A673 (cell line): Measurements from ENCODE around the gene SSR1. TPM values are rescaled to one million over a fixed set of nuclear protein-coding genes. Genes with fewer than 3 reads are reported as not detected.
"Not testable (repeated sequence)": the region's sequence is repeated elsewhere in the genome, so short reads cannot be mapped to it uniquely, and the experiment has no call there.

ENCODE experiments used
- BruUV-seq: library from RNA; stranded (reverse); fragments of 400-500 nt; replicated peaks from 2 replicates; lab custom pipeline; 2021; lab: Mats Ljungman, UMichigan
- CTCF ChIA-PET: fragments of 300-600 bp; sonication (Branson Sonifier 250); formaldehyde crosslinking; loops from one replicate; lab custom pipeline; 2022; ENCODE audit warnings: antibody characterized with exemption; lab: Charles Lee
- POLR2A ChIA-PET: fragments of 300-600 bp; sonication (Branson Sonifier 250); formaldehyde crosslinking; loops from one replicate; lab custom pipeline; 2022; ENCODE audit warnings: antibody characterized with exemption; ENCODE audit not compliant: low non-redundant PET; lab: Charles Lee
- DNase-seq: peaks from one replicate; pipeline ENCODE4 v3.0.0-alpha.2; 2015; ENCODE audit warnings: low spot score
- H3K27ac ChIP-seq: fragments of 200-600 bp; sonication (generic); 2 replicates; pipeline ENCODE4 v1.5.1; 2016; ENCODE audit warnings: mixed run types, low read depth, mild to moderate bottlenecking, mixed read lengths, antibody characterized with exemption, low read length; ENCODE audit not compliant: poor library complexity, severe bottlenecking
- H3K27me3 ChIP-seq: fragments of 200-600 bp; sonication (generic); replicated peaks from 2 replicates; pipeline ENCODE4 v1.6.1; 2017; ENCODE audit warnings: mixed run types, low read depth, mild to moderate bottlenecking, mixed read lengths, antibody characterized with exemption, low read length; ENCODE audit not compliant: insufficient read depth, poor library complexity
- H3K36me3 ChIP-seq: fragments of 200-600 bp; sonication (generic); 2 replicates; pipeline ENCODE4 v1.6.1; 2016; ENCODE audit warnings: mixed run types, mild to moderate bottlenecking, mixed read lengths, antibody characterized with exemption, low read length; ENCODE audit not compliant: insufficient read depth, poor library complexity, severe bottlenecking
- H3K4me1 ChIP-seq: fragments of 200-600 bp; sonication (generic); 2 replicates; pipeline ENCODE4 v1.6.1; 2017; ENCODE audit warnings: mixed run types, mild to moderate bottlenecking, mixed read lengths, antibody characterized with exemption, low read length; ENCODE audit not compliant: insufficient read depth, poor library complexity, severe bottlenecking
- H3K4me3 ChIP-seq: fragments of 200-600 bp; sonication (generic); 2 replicates; pipeline ENCODE4 v1.5.1; 2016; ENCODE audit warnings: low read depth, mixed run types, mild to moderate bottlenecking, mixed read lengths, low read length; ENCODE audit not compliant: poor library complexity, severe bottlenecking
- H3K9me3 ChIP-seq: fragments of 200-600 bp; sonication (generic); 2 replicates; pipeline ENCODE4 v1.6.1; 2016; ENCODE audit warnings: mixed run types, low read depth, mild to moderate bottlenecking, mixed read lengths, antibody characterized with exemption, low read length; ENCODE audit not compliant: poor library complexity, severe bottlenecking
- EZH2 ChIP-seq: fragments of 200-600 bp; sonication (generic); IDR thresholded peaks from 2 replicates; pipeline ENCODE4 v1.6.1; 2017; ENCODE audit warnings: borderline replicate concordance, low read depth, mild to moderate bottlenecking, mixed read lengths, antibody characterized with exemption, low read length; ENCODE audit not compliant: poor library complexity, severe bottlenecking
- intact Hi-C: fragments of 100-400 bp; cut with micrococcal nuclease; formaldehyde crosslinking; loops from one replicate; pipeline ENCODE4 v1.10.0; 2022; ENCODE audit not compliant: unreplicated experiment
- total RNA-seq: library from RNA; stranded (reverse); gene quantifications from 2 replicates; pipeline ENCODE4 v1.2.3, GENCODE V29; 2021
- TF ChIP-seq, protein P1 (sequence below): fragments of 300-800, 200-600 bp; sonication (generic); conservative IDR thresholded peaks from 2 replicates; pipeline ENCODE4 v1.5.1; 2017; ENCODE audit warnings: low read depth, mild to moderate bottlenecking, antibody characterized with exemption, low read length, moderate library complexity, mixed read lengths

The SSR1 gene
- total RNA-seq, 1 experiment from 2014 or later: 161 TPM

DNA sequence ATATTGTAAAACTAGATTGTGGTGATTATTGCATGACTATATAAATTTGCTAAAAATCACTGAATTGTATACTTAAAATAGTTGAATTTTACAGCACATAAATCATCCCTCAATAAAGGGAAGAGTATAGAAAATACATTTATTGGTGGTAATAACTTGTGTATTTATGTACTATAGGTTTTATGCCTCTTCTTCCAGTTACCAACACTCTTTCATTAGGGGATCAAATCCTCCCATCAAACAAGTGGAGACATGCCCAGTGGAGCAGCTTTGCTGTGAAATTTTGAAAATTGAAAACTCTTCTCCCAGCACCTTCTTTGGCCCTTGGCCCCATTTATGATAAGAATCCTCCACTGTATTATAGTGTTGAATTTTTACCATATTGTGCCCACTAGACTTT is 10.1 kb upstream of the SSR1 start:
- Histone ChIP-seq H3K27me3 (no peaks in the 10 kb centered on the region), H3K9me3 (no peaks in the 10 kb centered on the region), H3K4me1 (no peaks in the 10 kb centered on the region), H3K27ac (no peak overlapping the region), H3K4me3 (no peak overlapping the region), H3K36me3 (no peaks in the 10 kb centered on the region)
- TF ChIP-seq, protein P1, sequence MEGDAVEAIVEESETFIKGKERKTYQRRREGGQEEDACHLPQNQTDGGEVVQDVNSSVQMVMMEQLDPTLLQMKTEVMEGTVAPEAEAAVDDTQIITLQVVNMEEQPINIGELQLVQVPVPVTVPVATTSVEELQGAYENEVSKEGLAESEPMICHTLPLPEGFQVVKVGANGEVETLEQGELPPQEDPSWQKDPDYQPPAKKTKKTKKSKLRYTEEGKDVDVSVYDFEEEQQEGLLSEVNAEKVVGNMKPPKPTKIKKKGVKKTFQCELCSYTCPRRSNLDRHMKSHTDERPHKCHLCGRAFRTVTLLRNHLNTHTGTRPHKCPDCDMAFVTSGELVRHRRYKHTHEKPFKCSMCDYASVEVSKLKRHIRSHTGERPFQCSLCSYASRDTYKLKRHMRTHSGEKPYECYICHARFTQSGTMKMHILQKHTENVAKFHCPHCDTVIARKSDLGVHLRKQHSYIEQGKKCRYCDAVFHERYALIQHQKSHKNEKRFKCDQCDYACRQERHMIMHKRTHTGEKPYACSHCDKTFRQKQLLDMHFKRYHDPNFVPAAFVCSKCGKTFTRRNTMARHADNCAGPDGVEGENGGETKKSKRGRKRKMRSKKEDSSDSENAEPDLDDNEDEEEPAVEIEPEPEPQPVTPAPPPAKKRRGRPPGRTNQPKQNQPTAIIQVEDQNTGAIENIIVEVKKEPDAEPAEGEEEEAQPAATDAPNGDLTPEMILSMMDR: no peak
- no peak for TF ChIP-seq EZH2
- no TSS peak for BruUV-seq
- ChIA-PET CTCF (no interaction called here), POLR2A (no interaction called here)
- intact Hi-C loops: no loop called here
- DNase-seq: no peak

DNA sequence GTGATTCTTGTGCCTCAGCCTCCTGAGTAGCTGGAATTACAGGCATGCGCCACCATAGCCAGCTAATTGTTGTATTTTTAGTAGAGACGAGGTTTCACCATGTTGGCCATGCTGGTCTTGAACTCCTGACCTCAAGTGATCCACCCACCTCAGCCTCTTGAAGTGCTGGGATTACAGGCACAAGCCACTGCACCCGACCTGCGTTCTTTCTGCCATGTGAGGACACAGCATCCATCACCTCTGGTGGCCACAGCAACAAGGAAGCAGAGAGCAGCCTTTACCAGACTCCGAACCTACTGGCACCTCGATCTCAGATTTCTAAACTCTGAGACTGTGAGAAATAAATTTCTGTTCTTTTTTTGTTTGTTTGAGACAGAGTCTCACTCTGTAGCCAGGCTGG is 8.9 kb upstream of the SSR1 start:
- DNase-seq, H3K4me3 ChIP-seq, CTCF ChIA-PET, intact Hi-C loops, H3K27ac ChIP-seq, POLR2A ChIA-PET, H3K36me3 ChIP-seq, H3K27me3 ChIP-seq, H3K4me1 ChIP-seq, H3K9me3 ChIP-seq, BruUV-seq: not testable (repeated sequence)

DNA sequence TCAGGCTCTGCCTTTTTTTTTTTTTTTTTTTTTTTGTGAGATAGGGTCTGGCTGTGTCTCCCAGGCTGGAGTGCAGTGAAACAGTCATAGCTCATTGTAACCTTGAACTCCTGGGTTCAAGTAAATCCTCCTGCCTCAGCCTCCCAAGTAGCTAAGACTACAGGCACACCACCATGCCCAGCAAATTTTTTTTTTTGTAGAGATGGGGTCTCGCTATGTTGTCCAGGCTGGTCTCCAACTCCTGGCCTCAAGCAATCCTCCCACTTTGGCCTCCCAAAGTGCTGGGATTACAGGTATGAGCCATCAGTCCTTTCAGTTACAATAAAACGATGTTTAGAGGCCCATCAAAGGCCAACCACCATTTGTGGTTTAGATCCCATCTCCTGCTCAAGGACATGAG is 6.4 kb upstream of the SSR1 start:
- H3K4me1 ChIP-seq, intact Hi-C loops, POLR2A ChIA-PET, H3K27ac ChIP-seq, H3K27me3 ChIP-seq, DNase-seq, H3K9me3 ChIP-seq, BruUV-seq, H3K36me3 ChIP-seq, H3K4me3 ChIP-seq: not testable (repeated sequence)
- CTCF ChIA-PET: interaction anchor here (0.6 kb wide), 2 partner anchors 14 to 19 kb away, joined by 3 to 4 read pairs; no protein-coding TSS in a partner anchor

DNA sequence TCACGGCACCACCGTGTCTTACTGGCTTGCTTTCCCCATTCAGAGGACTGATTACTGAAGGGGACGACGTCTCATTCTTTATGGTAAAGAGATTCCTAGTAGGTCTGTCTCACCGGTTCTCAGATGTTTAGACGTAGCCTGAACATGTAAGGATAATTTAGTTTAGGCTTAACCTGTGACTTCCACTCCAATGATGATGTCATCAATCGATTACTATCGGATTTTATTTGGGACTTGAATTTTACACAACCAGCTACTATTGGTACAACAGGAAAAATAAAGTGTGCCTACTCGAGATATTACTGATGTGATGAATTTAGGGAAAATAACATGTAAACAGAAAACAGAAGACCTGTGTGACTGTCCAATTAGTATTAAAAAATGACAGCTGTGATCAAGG is 4.5 kb upstream of the SSR1 start:
- BruUV-seq: no TSS peak
- no peaks in the 10 kb centered on the region for H3K27me3 ChIP-seq
- no peak overlapping the region for H3K4me3 ChIP-seq
- ChIA-PET POLR2A (no interaction called here), CTCF (no interaction called here)
- TF ChIP-seq, protein P1: no peak
- TF ChIP-seq EZH2: no peak
- no peaks in the 10 kb centered on the region for H3K9me3 ChIP-seq
- no peak for DNase-seq
- intact Hi-C loops: no loop called here
- no peaks in the 10 kb centered on the region for H3K36me3 ChIP-seq
- no peak overlapping the region for H3K27ac ChIP-seq
- no peaks in the 10 kb centered on the region for H3K4me1 ChIP-seq
